WTC11 (cell line): Measurements from ENCODE around the gene TAF8. TPM values are rescaled to one million over a fixed set of nuclear protein-coding genes. Genes with fewer than 3 reads are reported as not detected.

Experiments used
- ARID4B ChIP-seq: sonication (generic); formaldehyde crosslinking; IDR thresholded peaks from 2 replicates; pipeline ENCODE4 v1.8.0; 2023; ENCODE audit warnings: missing genetic modification reagents, mild to moderate bottlenecking, borderline replicate concordance
- CREB1 ChIP-seq: sonication (generic); formaldehyde crosslinking; IDR thresholded peaks from 2 replicates; pipeline ENCODE4 v1.8.0; 2023; ENCODE audit warnings: mild to moderate bottlenecking, missing genetic modification reagents
- E2F4 ChIP-seq: sonication (generic); formaldehyde crosslinking; IDR thresholded peaks from 2 replicates; pipeline ENCODE4 v1.8.1; 2022; ENCODE audit warnings: low read depth, mild to moderate bottlenecking, moderate library complexity, missing genetic modification reagents, borderline replicate concordance
- FOXJ3 ChIP-seq: sonication (generic); formaldehyde crosslinking; IDR thresholded peaks from 2 replicates; pipeline ENCODE4 v1.9.0; 2021; ENCODE audit warnings: missing genetic modification reagents, mild to moderate bottlenecking, borderline replicate concordance
- NR3C1 ChIP-seq: sonication (generic); formaldehyde crosslinking; conservative IDR thresholded peaks from 2 replicates; pipeline ENCODE4 v1.8.1; 2023; ENCODE audit warnings: low read depth, mild to moderate bottlenecking, missing genetic modification reagents
- TCF7 ChIP-seq: sonication (generic); formaldehyde crosslinking; IDR thresholded peaks from 2 replicates; pipeline ENCODE4 v1.8.0; 2022; ENCODE audit warnings: mild to moderate bottlenecking, low read depth, missing genetic modification reagents, moderate library complexity
- ZNF396 ChIP-seq: fragments of 250-450 bp; sonication (Bioruptor Pico); IDR thresholded peaks from 2 replicates; pipeline ENCODE4 v1.8.0; 2021; ENCODE audit warnings: mild to moderate bottlenecking, moderate library complexity, borderline replicate concordance
- total RNA-seq: library from RNA; stranded (reverse); gene quantifications from 3 replicates; pipeline ENCODE4 v1.2.3, GENCODE V29; 2021
- TF ChIP-seq, protein P1 (sequence below): sonication (generic); formaldehyde crosslinking; IDR thresholded peaks from 2 replicates; pipeline ENCODE4 v1.8.1; 2023; ENCODE audit warnings: mild to moderate bottlenecking, missing genetic modification reagents

TAF8 gene
- total RNA-seq, 1 experiment from 2014 or later: 31.0 TPM

GRCh38 chr6:42136508-42137193 lies 86.3 kb downstream of the TAF8 start (continued):
- no peak for TF ChIP-seq NR3C1
- TF ChIP-seq FOXJ3 (CRISPR knock-in tag): no peak
- no peak for TF ChIP-seq E2F4 (CRISPR knock-in tag)
- TF ChIP-seq ARID4B (CRISPR knock-in tag): no peak
- no peak for TF ChIP-seq TCF7 (CRISPR knock-in tag)
- TF ChIP-seq ZNF396 (CRISPR knock-in tag): no peak
- TF ChIP-seq, protein P1, sequence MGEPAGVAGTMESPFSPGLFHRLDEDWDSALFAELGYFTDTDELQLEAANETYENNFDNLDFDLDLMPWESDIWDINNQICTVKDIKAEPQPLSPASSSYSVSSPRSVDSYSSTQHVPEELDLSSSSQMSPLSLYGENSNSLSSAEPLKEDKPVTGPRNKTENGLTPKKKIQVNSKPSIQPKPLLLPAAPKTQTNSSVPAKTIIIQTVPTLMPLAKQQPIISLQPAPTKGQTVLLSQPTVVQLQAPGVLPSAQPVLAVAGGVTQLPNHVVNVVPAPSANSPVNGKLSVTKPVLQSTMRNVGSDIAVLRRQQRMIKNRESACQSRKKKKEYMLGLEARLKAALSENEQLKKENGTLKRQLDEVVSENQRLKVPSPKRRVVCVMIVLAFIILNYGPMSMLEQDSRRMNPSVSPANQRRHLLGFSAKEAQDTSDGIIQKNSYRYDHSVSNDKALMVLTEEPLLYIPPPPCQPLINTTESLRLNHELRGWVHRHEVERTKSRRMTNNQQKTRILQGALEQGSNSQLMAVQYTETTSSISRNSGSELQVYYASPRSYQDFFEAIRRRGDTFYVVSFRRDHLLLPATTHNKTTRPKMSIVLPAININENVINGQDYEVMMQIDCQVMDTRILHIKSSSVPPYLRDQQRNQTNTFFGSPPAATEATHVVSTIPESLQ: no peak
- TF ChIP-seq CREB1 (CRISPR knock-in tag): no peak
- TF ChIP-seq, all 79 proteins: peak for 17

Other genes with a start within 250 kb of the TAF8 start
- gene USP49, start 155.1 kb upstream of the TAF8 start, total RNA-seq: 16.3 to 18.4 TPM (median 17.3 TPM) in 3 replicates
- gene MED20, start 129.4 kb upstream of the TAF8 start, total RNA-seq: 37.5 to 42.4 TPM (median 38.9 TPM) in 3 replicates
- 40.3 to 50.8 TPM (median 43.8 TPM) in 3 replicates for gene BYSL, start 129.0 kb upstream of the TAF8 start, total RNA-seq
- gene CCND3, start 108.7 kb upstream of the TAF8 start, total RNA-seq: 23.0 to 33.6 TPM (median 23.0 TPM) in 3 replicates
- gene C6orf132, start 92.1 kb downstream of the TAF8 start, total RNA-seq: 38.1 to 52.6 TPM (median 38.2 TPM) in 3 replicates
- 10.9 to 12.9 TPM (median 12.5 TPM) in 3 replicates for gene GUCA1A, start 122.8 kb downstream of the TAF8 start, total RNA-seq
- gene GUCA1B, start 144.4 kb downstream of the TAF8 start, total RNA-seq: 2.0 to 3.7 TPM (median 2.7 TPM) in 3 replicates
- gene MRPS10, start 167.3 kb downstream of the TAF8 start, total RNA-seq: 30.7 to 32.9 TPM (median 31.3 TPM) in 3 replicates